Activated CD4-positive, alpha-beta T cell treated with anti-CD3 and anti-CD28 coated beads, Interleukin-2, Interleukin-4, amounts not matched to agents 100 ng/mL and 50 ng/mL, durations not matched to agents 16 hours and 8 hours (primary cell): ENCODE measurements around the gene ANXA3.
"Not testable (repeated sequence)": the region's sequence is repeated elsewhere in the genome, so short reads cannot be mapped to it uniquely, and the experiment has no call there.

Source experiments
- DNase-seq: peaks from one replicate; pipeline ENCODE4 v3.0.0-alpha.2; 2020; ENCODE audit warnings: low spot score

The ANXA3 gene

DNA sequence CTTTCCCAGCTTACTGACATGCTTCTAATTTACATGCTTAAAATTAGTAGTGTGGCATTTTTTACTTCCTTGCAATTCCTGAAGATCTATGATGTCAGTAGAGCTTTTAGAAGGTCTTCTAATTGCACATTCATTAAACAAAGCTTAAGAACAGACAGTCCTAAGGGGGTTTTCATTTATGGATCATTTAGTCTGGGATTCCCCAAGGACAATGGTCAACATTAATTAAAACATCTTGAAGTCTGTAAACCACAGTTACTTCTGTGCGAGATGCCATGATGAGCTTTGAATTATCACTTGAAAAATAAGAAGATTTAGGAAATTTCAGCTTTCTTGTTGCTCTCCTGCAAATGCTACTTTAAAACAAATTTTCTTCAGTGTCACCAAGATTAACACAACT, 20.2 kb downstream of the ANXA3 start:
- no peak for DNase-seq

DNA sequence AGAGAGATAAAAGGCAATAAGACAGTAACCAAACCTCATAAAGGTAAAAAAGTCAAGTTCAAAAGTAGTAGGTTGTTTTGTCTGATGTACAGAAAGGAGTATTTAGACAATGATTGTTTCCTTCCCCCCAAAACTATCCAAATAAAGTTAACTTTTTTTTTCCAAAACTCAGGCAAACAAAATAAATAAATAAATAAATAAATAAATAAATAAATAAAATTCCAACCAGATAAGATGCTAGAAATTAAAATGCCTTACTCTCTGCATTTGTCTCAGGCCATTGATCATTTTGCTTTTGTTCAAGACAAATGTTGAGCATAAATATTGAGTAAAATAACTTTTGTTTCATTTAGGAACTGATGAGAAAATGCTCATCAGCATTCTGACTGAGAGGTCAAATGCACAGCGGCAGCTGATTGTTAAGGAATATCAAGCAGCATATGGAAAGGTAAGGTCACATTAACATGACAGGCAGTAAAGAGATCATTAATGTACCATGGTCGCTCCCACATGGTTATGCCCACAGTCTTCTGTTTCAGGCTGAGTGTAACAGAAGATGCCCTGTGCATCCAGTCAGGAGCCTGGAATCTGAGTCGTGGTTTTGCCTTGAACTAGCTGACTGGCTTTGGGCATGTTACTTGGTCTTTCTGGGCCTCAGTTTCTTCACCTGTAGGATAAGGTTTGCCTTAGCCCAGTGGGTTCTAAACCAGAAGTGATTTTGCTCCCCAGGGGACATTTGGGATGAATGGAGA, 27.3 kb downstream of the ANXA3 start:
- DNase-seq: no peak

DNA sequence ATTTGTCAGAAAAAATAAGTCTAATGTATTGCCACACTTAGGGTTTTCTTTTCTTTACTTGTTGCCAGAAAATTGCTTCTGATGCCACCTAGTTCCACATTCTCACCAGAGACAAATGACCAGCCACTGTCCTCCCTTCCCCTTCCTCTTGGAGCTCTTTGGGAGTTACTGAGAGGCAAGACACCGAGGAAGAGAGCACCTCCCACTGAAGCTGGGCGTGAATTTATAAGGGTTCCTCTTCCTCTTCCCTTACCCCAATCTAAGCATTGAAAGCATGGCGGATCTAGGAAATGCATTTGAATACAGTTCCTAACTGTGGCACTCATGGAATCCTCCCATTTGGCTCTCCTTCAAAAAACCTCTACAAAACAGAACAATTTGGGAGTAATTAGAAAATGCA, 30.0 kb downstream of the ANXA3 start:
- DNase-seq: no peak

DNA sequence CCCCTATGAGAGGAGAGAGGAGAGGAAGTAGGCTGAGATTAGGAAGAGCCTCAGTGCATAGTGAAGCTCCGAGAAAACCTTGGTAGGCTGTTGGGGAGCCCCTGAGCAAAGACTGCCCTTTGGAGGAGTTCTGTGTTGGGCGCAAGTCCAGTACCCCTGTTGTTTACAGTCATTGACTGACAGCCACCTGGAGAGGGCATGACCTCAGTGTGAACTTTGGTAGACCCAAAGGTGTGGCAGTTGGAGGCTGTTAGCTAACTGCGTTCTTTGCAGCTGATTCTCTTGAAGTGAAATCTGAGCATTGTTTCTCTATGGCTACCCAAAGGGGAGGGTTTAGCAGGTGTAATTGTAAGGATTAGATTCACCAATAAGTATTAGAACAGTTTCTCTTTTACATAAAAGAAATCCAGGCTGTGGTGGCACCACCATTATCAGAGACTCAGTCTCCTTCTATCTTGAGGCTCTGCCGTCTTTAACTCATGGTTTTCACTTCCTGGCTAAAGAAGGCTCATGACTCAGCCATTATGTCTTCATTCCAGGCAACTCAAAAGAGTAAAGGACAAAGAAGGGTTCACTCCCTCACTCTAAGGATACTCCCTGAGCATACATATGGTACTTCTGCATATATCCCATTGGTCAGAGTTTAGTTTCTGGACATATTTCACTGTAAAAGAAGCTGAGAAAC, 33.4 kb downstream of the ANXA3 start:
- DNase-seq: no peak

DNA sequence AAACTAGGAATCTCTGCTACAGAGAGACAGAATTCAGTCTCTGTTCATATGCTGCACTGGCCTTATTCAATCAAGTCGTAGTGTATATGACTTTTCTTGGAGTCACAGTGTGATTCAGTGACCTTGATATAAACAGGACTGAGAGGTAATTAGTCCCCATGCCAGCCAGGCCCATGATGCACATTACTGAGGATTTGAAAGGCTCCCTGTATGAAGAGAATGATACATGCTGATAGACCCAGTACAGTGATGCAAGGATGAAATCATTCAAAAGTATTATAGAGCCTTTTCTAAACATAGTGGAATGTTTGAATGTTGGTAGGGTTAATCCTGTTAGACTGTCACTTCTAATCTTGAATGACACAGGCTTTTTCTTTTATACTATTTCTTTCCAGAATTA, 34.1 kb downstream of the ANXA3 start:
- DNase-seq: no peak

DNA sequence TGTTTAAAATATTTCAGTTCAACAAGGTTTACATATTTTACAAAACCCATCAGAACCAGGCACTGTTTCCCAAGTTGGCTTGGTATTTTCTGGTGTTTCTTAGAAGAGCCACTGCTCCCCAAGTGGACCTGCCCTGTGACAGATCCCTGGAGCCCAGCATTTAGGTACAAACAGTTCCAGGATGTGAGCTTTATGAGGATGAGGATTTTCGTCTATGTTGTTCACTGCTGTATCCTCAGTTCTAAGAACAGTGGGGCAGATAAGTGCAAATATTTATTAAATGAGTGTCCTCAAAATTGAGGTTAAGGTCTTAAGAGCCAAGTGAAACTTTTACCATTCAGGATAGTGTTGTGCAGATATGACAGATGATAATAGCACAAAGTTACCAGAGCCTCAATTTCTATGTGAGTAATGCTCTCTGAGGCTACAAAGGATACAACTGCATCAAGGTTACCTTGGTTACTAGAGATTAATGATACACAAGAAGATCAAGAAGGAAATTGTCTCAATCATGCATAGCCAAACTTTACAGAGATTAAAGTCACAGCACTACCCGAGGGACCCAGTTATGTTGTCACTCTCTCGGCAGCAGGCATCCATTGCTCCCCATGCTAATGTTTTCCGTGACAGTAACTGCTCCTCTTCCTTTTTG, 37.5 kb downstream of the ANXA3 start:
- DNase-seq: no peak

DNA sequence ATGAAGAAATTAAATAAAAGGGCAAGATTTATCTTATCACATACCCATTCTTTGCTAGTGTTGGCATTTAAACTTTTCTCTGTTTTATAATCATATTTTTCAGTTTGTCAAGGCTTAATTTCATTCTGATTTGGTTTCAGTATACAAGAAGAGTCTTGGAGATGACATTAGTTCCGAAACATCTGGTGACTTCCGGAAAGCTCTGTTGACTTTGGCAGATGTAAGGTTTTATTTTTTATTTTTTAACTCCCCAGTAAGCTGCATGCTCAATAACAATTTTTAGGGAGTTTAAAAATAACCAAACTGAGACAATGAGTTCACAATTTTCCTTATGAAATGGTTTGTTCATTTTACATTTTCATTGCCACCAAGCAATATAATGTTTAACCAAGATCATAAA, 39.8 kb downstream of the ANXA3 start:
- no peak for DNase-seq

DNA sequence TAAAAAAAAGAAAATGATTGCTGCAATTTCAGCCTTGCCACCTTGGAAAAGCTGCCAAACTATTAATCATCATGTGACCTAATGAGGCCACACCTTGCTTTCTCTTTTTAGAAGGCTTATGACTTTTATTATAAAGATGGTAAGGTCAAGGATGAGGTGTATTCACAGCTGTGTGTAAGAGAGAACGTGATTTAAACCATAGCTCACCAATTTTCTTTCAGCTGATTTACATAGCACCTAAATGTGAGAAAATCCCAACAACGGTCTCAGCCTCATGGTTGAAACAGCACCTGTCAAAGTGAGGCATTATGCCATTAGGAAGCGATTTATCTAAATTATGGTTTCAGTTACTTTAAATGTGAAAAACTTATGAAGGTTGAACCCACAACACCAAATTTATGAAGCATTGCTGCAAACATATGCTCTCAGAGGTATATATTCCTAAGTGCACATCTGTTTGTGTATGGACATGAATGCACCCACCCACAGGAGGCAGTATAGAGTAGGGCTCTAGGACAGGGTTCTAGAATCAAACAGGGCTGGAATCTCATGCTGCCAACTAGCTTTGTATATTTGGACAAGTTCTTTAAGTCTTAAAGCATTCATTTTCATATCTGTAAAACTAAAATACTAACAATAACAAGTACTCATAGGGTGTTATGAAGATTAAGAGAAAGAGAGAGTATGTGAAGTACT, 40.7 kb downstream of the ANXA3 start:
- peak; percentile 9 for DNase-seq

DNA sequence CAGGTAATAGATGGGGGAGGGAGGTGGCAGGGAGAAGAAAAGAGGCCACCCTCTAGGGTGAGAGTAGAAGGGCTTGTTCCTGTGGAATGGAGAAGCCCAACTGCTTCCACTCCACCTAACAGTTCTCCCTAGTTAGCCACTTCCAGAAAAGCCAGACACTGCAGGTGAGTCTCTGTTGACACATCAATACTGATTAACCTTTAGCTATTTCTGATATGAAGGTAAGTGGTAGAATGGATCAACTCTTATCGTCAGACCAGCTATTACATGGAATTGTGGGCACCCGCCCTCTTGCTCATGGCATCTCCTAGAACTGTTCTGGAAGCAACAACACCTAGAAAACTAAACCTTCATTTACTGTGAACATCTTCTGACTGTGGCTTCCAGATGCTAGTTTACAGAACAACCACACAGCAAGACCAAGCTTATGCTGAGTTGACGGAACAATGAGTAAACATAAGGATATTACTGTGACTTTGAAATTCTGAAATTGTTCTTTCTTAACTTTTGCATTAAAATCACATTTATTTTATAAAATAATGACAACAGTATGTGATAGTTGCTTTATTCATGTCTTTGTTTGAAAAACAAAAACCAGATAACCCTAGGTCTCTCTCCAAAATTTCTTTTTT, 44.7 kb downstream of the ANXA3 start:
- no peak for DNase-seq

DNA sequence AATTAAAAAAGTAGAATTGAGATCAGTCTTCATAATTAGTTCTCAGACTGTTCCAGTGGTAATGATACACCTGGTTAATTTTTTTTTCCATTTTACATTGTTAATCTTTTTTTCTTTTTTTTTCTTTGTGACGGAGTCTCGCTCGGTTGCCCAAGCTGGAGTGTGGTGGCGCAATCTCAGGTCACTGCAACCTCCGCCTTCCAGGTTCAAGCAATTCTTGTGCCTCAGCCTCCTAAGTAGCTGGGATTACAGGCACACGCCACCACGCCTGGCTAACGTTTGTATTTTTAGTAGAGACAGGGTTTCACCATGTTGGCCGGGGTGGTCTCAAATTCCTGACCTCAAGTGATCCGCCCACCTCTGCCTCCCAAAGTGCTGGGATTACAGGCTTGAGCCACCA, 46.9 kb downstream of the ANXA3 start:
- not testable (repeated sequence) for DNase-seq

DNA sequence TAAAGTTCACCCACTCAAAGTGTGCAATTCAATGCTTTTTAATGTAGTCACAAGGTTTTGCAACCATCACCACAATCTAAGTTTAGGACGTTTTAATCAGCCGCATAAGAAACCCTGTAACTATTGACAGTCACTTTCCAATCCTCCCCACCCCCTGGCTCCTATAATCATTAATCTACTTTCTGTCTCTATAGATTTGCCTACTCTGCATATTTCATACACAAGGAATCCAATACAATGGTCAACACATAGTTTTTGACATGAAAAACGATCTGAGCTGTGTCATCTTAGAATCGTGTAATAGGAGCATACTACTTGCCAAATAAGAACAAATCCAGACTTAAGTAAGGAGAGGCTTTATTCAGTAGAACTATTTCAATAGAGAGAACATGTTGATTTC, 47.6 kb downstream of the ANXA3 start:
- no peak for DNase-seq

DNA sequence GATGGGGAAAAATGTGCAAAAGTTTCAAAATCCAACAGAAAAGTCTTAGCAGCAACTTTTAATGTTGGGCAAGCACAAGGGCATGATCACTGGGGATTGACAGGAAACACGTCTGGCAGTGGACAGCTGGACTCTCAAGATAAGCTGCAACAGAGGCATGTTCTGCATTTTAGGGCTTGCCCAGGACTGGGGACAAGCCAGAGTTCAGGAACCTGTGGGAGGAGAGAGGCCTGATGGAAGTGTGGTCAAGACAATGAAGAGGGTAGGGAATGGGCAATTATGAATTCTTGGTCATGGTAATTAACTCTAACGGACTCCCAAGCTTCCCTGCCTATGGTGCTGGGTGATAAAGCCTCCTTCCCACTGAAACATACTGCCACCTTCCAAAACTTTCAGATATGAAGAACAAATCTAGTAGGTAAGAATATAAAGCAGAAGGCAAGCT, 48.4 kb downstream of the ANXA3 start:
- DNase-seq: no peak

DNA sequence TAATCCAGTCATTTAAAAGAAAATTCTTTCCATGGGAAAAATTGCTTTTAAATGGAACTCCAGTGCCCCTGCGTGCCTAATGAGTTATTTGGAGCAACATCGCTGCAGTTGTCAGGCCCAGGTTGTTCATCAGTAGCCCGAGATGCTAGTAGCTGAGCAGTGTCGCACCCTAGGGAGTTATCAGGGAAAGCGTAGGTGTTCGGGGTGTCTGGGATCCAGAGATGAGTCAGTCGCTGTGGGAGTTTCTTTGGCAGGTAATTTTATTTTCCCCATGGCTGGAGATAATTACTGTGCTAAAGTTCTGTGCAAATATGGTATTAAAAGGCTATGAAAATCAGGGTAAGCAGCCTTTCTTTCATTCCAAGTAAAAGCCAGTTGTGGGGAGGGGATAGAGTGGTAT, 49.4 kb downstream of the ANXA3 start:
- DNase-seq: no peak

DNA sequence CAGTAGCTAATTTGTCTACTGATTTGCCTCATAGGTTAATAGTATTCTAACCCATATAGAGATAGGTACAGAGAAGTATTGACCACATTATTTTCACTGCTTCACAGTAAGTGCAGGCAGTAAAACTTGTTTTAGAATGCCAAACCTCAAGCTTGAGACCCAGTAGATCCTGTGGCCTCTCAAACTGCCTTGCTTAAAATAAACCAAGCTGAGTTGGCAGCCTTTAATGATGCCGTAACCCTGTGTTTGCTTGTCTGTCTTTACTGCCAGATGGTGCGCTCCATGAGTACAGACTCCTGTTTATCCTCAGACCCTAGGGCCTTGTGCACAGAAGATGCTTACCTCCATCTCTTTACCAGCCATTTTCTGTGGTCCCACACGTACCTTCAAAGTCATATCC, 50.8 kb downstream of the ANXA3 start:
- no peak for DNase-seq

DNA sequence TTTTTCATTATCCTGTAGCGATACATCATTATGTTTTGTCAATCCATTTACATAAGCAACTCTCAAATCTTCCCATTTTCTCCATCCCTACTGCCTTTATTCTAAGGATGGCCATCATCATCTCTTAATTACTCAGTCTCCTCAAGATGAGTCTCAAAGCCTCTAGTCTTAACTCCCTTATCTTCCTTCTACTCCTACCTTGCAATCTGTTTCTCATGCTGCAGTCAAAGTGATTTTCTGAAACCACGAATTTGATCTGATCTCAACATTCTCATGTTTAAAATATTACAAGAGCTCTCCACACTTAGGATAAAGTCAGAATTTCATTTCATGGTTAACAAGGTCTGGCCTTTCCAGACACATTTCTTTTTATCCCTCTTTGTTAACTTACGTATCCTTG, 51.8 kb downstream of the ANXA3 start:
- DNase-seq: no peak

DNA sequence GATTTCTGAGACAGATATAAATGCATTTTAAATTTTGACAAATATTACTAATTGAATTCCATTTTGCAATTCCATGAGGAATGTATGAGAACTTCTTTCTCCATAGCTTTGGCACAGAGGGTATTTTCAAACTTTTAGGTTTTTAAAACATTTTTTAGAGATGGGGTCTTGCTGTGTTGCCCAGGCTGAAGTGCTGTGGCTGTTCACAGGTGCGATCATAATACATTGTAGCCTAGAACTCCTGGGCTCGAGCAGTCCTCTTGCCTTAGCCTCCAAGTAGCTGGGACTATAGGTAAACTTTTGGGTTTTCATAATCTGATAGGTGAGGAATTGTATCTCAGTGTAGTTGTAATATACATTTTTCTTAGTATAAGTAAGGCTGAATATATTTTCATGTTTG, 53.4 kb downstream of the ANXA3 start:
- DNase-seq: no peak

DNA sequence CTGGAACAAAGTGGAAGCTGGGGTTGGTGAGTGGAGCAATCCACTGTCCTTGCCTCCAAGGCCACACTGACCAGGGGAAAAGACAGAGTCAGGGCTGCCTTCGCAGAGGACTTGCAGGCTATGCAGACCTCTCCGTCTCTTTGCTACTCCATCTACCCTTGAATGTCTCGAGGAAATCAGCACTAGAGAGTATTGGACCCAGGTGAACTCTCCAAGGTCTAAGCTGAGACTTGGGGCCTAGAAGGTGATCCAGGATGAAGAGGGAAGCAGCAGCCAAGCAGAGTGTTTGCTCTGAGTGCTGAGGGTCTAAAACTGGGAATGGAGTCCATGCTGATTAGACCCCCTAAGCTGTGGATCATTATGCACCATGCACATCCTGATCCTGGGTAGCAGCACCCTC, 54.5 kb downstream of the ANXA3 start:
- DNase-seq: no peak

DNA sequence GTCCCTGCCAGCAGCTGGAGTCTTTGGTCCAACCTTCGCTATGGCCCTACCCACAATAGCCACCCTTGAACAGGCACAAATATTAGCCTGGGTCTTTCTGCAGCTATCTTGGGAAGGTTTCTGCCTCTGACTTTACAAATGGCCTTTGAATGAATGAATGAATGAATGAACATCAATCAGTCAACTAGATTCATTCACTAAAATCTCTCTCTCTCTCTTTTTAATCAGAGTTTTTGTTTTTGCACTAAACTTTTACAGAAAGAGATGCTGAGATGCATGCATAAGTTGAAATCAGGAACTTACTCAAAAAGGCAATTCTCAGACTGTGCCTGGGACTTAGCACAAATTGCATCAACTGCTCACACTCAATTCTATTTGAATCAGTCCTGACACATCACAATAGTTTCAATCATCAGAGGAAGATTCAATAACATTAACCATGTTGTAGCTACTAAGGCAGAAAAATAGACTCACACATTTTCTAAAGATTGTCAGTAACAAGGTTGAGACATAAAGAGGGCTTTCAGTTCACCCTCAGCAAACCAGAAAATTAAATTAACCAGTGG, 55.0 kb downstream of the ANXA3 start:
- DNase-seq: peak; percentile 9

DNA sequence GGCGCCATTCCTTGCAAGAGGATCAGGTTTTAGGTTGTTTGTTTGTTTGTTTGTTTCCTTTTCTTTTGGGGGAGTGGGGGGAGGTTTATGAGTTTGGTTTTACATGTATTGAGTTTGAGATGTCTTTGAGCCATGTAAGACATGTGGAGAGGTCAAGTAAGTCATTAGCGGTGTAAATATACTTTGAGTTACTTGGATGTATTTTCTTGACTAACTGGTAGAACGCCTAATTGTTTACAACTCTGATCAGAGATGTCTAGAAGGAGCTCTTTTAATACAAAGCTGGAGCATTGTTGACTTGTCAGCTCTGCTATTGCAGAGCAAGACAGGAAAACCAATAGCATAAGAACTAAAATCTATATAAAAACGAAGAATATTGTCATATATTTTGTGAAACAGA, 57.1 kb downstream of the ANXA3 start:
- DNase-seq: no peak

DNA sequence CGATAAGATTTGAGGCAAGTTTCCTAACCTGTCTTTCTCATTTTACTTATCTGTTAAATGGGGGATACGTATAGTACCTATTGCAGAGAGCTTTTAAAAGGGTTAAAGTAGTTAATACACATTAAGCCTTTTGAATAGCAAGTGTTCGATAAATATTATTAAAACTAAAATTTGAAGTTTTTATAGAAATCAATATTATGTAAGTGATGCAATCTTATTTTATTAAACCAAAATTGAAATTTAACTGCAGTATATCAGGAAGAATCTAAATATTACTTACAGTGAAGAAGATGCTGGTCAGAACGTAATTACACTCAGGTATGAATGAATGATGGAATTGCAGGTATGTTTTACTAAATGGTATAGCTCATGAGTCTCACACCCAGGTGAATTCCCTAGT, 58.0 kb downstream of the ANXA3 start:
- DNase-seq: no peak

DNA sequence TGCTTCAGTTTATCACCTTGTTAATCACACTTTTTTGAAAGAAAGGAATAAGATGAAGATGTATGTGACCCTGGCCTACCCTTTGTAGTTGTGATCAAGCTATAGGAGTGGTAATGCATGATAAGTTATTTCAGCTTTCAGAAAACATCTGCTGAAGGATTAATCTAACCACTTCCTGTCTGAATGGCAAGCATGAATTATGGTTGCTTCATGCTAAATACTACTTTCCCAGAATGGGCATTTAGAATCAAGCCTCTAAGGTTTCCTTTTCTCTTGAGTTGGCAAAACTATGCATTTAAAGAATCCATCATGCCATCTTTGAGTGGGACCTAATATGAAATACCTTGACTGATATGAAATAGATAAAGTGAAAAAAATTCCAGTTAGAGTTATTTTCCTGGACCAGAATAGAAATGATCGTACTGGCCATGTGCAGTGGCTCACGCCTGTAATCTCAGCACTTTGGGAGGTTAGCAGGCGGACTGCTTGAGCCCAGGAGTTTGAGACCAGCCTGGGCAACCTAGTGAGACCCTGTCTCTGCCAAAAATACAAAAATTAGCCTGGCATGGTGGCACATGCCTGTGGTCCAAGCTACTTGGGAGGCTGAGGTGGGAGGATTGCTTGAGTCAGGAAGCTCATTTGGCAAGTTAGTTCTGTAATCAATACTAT, 59.1 kb downstream of the ANXA3 start:
- DNase-seq: peak; percentile 9

DNA sequence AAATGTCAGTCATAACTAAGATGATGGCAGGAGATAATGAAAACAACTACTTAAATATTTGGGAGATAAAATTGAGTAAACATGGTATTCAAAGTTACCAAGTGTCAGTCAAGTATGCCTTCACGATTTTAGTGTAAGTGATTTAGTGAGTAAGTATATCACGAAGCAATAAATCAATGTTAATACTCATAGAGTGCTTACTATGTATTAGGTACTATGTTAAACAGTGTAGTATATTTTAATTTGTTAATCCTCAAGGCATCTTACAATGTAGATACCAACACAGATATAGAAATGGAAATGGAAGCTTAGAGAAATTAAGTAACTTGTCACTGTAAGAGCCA, 59.6 kb downstream of the ANXA3 start:
- no peak for DNase-seq
